Body of pancreas (tissue), 4 donors: ENCODE data around the gene GOLGA6L2.

Source experiments
- POLR2A ChIP-seq, 3 donors: fragments of 450-650 bp; IDR thresholded peaks; one replicate each; pipeline ENCODE4 v1.6.1; 2016; ENCODE audit warnings: antibody characterized with exemption in 3 of 3, mild to moderate bottlenecking in 2 of 3
- TF ChIP-seq, protein P1 (sequence below), 7 experiments: fragments of 450-650 bp in 4 of 7; fragments of 200-600 bp in 3 of 7; sonication (generic) in 3 of 7; IDR thresholded peaks; one replicate each; pipeline ENCODE4 v1.5.1; 2016 to 2019; ENCODE audit warnings: antibody characterized with exemption in 7 of 7

DNA sequence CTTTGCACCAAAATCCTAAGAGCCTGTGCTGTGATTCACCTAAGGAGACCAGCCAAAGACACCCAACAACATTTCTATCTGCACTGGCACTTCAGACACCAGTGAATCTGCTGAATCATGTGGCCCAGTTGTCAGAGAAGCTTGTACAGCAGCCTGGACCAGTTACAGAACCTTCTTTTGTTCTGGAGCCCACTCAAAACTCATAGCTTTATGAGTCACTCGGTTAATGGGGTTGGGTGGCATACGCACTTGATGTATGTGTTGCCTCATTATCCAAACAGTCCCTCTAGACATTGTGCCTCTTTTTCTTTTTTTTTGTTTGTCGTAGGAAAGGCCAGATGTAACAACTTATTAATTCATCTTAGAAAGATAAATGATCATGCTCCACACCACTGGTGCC, 25.6 kb upstream of the GOLGA6L2 start:
- TF ChIP-seq, protein P1, sequence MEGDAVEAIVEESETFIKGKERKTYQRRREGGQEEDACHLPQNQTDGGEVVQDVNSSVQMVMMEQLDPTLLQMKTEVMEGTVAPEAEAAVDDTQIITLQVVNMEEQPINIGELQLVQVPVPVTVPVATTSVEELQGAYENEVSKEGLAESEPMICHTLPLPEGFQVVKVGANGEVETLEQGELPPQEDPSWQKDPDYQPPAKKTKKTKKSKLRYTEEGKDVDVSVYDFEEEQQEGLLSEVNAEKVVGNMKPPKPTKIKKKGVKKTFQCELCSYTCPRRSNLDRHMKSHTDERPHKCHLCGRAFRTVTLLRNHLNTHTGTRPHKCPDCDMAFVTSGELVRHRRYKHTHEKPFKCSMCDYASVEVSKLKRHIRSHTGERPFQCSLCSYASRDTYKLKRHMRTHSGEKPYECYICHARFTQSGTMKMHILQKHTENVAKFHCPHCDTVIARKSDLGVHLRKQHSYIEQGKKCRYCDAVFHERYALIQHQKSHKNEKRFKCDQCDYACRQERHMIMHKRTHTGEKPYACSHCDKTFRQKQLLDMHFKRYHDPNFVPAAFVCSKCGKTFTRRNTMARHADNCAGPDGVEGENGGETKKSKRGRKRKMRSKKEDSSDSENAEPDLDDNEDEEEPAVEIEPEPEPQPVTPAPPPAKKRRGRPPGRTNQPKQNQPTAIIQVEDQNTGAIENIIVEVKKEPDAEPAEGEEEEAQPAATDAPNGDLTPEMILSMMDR (IDR thresholded peaks at IDR 0.05), result no peak
- TF ChIP-seq POLR2A (IDR thresholded peaks at IDR 0.05), result no peak
